Neural progenitor cell (in vitro differentiated cells): Measurements from ENCODE around the gene TAF4. TPM values are rescaled to one million over a fixed set of nuclear protein-coding genes. Genes with fewer than 3 reads are reported as not detected.

Source experiments
- DNase-seq: peaks from one replicate; pipeline ENCODE4 v3.0.0-alpha.2; 2016; ENCODE audit warnings: low spot score
- H2AFZ ChIP-seq: fragments of 200-600 bp; sonication (generic); replicated peaks from 2 replicates; pipeline ENCODE4 v1.6.1; 2016; ENCODE audit warnings: antibody characterized with exemption
- H3F3A ChIP-seq: fragments of 200-600 bp; sonication (generic); 2 replicates; pipeline ENCODE4 v1.6.1; 2016; ENCODE audit warnings: antibody characterized with exemption, low read depth
- H3K27ac ChIP-seq: fragments of 200-600 bp; sonication (generic); 2 replicates; pipeline ENCODE4 v1.5.1; 2016; ENCODE audit warnings: mild to moderate bottlenecking
- H3K27me3 ChIP-seq: fragments of 200-600 bp; sonication (generic); 2 replicates; pipeline ENCODE4 v1.6.1; 2016; ENCODE audit warnings: mild to moderate bottlenecking, moderate library complexity
- H3K36me3 ChIP-seq: fragments of 200-600 bp; sonication (generic); 2 replicates; pipeline ENCODE4 v1.5.1; 2016
- H3K4me1 ChIP-seq: fragments of 200-600 bp; sonication (generic); 2 replicates; pipeline ENCODE4 v1.6.1; 2016; ENCODE audit warnings: mixed run types
- H3K4me2 ChIP-seq: fragments of 200-600 bp; sonication (generic); 2 replicates; pipeline ENCODE4 v1.6.1; 2016
- H3K4me3 ChIP-seq: fragments of 200-600 bp; sonication (generic); 2 replicates; pipeline ENCODE4 v1.5.1; 2016
- H3K79me2 ChIP-seq: fragments of 200-600 bp; sonication (generic); 2 replicates; pipeline ENCODE4 v1.6.1; 2016; ENCODE audit warnings: low read depth
- H3K9ac ChIP-seq: fragments of 200-600 bp; sonication (generic); 2 replicates; pipeline ENCODE4 v1.6.1; 2016
- H3K9me3 ChIP-seq: fragments of 200-600 bp; sonication (generic); 2 replicates; pipeline ENCODE4 v1.5.1; 2016; ENCODE audit warnings: low read depth
- H4K20me1 ChIP-seq: fragments of 200-600 bp; sonication (generic); 2 replicates; pipeline ENCODE4 v1.6.1; 2016; ENCODE audit warnings: low read depth
- H3K27ac Mint-ChIP-seq: 3 replicates; pipeline ENCODE4 v1.8.0; 2021; ENCODE audit warnings: mixed read lengths
- H3K27me3 Mint-ChIP-seq: 2 replicates; pipeline ENCODE4 v1.8.0; 2022; ENCODE audit warnings: low read depth, mild to moderate bottlenecking, inconsistent platforms, moderate library complexity, mixed read lengths; ENCODE audit not compliant: insufficient read depth
- H3K36me3 Mint-ChIP-seq: 3 replicates; pipeline ENCODE4 v1.8.0; 2021; ENCODE audit warnings: mixed read lengths
- H3K4me1 Mint-ChIP-seq: 3 replicates; pipeline ENCODE4 v1.8.0; 2021; ENCODE audit warnings: mixed read lengths
- H3K4me3 Mint-ChIP-seq: 3 replicates; pipeline ENCODE4 v1.8.0; 2021; ENCODE audit warnings: mild to moderate bottlenecking, moderate library complexity, mixed read lengths
- H3K9me3 Mint-ChIP-seq: 3 replicates; pipeline ENCODE4 v1.8.0; 2020; ENCODE audit warnings: mixed read lengths
- EZH2 ChIP-seq: fragments of 200-600 bp; sonication (generic); IDR thresholded peaks from 2 replicates; pipeline ENCODE4 v1.6.1; 2017; ENCODE audit warnings: antibody characterized with exemption, mild to moderate bottlenecking, moderate library complexity
- EZH2phosphoT487 ChIP-seq: fragments of 200-600 bp; sonication (generic); IDR thresholded peaks from 2 replicates; pipeline ENCODE4 v1.6.1; 2017; ENCODE audit warnings: antibody characterized with exemption
- total RNA-seq: library from RNA; depleted of rRNA; stranded (reverse); fragments of >200 nt; gene quantifications from 2 replicates; pipeline ENCODE4 v1.2.3, GENCODE V29; 2015; ENCODE audit warnings: low replicate concordance
- TF ChIP-seq, protein P1 (sequence below): fragments of 200-600 bp; sonication (generic); IDR thresholded peaks from 2 replicates; pipeline ENCODE4 v1.5.1; 2017; ENCODE audit warnings: antibody characterized with exemption, mild to moderate bottlenecking

Gene TAF4
- total RNA-seq, 1 donor from 2014 or later, result 9.9 TPM

DNA sequence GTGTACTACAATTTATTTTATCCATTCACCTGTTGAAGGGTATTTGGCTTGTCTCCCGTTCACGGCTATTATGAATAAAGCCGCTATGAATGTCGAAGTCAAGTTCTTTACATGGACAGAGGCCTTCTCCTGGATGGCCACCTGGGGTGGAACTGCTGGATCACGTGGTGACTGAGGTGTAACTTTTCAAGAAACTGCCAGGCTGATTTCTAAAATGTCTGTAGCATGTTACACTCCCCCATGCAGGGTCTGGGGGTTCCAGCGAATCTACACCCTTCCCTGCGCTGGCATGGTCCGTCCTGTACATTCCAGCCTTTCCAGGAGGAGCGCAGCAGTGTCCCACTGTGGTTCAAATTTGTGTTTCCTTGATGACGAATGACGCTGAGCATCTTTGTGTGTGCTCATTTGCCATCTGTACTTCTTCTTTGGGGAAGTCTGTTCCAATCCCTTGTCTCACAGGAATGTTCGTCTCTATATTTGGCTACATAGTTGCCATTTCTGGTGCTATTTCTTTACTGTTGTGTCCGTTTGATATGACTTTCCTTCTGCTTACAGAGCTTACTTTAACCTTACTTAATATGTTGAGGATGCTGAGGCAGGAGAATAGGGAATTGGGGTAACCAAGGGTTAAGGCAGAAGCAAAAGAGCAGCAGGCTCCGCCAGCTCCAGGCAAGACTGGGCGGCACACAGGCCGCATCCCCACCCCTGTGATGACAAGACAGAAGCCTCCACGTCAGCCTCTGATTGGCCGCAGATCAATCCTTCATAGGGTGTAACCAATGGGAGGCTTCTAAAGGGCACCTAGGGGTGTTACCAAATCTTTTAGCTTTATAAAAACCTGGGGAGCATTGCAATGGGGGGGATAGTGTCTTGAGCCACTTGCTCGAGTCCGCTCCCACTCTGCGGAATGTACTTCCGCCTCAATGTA lies 106.6 kb downstream of the TAF4 start:
- peak; percentile 64 for DNase-seq
- no peak for TF ChIP-seq EZH2phosphoT487
- TF ChIP-seq, protein P1, sequence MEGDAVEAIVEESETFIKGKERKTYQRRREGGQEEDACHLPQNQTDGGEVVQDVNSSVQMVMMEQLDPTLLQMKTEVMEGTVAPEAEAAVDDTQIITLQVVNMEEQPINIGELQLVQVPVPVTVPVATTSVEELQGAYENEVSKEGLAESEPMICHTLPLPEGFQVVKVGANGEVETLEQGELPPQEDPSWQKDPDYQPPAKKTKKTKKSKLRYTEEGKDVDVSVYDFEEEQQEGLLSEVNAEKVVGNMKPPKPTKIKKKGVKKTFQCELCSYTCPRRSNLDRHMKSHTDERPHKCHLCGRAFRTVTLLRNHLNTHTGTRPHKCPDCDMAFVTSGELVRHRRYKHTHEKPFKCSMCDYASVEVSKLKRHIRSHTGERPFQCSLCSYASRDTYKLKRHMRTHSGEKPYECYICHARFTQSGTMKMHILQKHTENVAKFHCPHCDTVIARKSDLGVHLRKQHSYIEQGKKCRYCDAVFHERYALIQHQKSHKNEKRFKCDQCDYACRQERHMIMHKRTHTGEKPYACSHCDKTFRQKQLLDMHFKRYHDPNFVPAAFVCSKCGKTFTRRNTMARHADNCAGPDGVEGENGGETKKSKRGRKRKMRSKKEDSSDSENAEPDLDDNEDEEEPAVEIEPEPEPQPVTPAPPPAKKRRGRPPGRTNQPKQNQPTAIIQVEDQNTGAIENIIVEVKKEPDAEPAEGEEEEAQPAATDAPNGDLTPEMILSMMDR, result no peak
- no peak for TF ChIP-seq EZH2

GRCh38 chr20:61957961-61958715 lies 107.5 kb downstream of the TAF4 start:
- H3K4me1 Mint-ChIP-seq, result no peaks in the 10 kb centered on the region
- no peaks in the 10 kb centered on the region for H3K27me3 Mint-ChIP-seq
- no peak overlapping the region for H3K27ac Mint-ChIP-seq
- H3K9me3 Mint-ChIP-seq, result no peaks in the 10 kb centered on the region
- H3K79me2 ChIP-seq, result no peaks in the 10 kb centered on the region
- no peak overlapping the region for H3K9ac ChIP-seq
- peaks cover 7% of the 10 kb centered on the region for H3K4me1 ChIP-seq
- TF ChIP-seq EZH2, result no peak
- no peak for TF ChIP-seq EZH2phosphoT487
- TF ChIP-seq, protein P1, result no peak
- no peak overlapping the region for H3K4me3 ChIP-seq
- no peaks in the 10 kb centered on the region for H3K36me3 Mint-ChIP-seq
- no peak overlapping the region for H3K4me2 ChIP-seq
- H3K4me3 Mint-ChIP-seq, result no peak overlapping the region
- H3K9me3 ChIP-seq, result no peaks in the 10 kb centered on the region
- no peak overlapping the region for H2AFZ ChIP-seq
- no peak for DNase-seq
- H3K27ac ChIP-seq, result no peak overlapping the region
- peaks cover 4% of the 10 kb centered on the region for H4K20me1 ChIP-seq
- H3K27me3 ChIP-seq, result no peaks in the 10 kb centered on the region
- no peaks in the 10 kb centered on the region for H3K36me3 ChIP-seq
- H3F3A ChIP-seq, result no peaks in the 10 kb centered on the region

More for the DNA sequence above, 106.6 kb downstream of the TAF4 start:
- no peak overlapping the region for H3K27ac Mint-ChIP-seq
- H3K9me3 Mint-ChIP-seq, result no peaks in the 10 kb centered on the region
- Histone ChIP-seq H3K36me3 (no peaks in the 10 kb centered on the region), H3K9me3 (no peaks in the 10 kb centered on the region), H3F3A (no peaks in the 10 kb centered on the region), H3K79me2 (no peaks in the 10 kb centered on the region), H3K4me1 (peaks cover 7% of the 10 kb centered on the region), H4K20me1 (peaks cover 4% of the 10 kb centered on the region), H3K4me2 (no peak overlapping the region), H3K27ac (no peak overlapping the region), H3K27me3 (no peaks in the 10 kb centered on the region), H2AFZ (no peak overlapping the region), H3K4me3 (no peak overlapping the region), H3K9ac (no peak overlapping the region)
- no peak overlapping the region for H3K4me3 Mint-ChIP-seq
- no peaks in the 10 kb centered on the region for H3K27me3 Mint-ChIP-seq
- no peaks in the 10 kb centered on the region for H3K4me1 Mint-ChIP-seq
- no peaks in the 10 kb centered on the region for H3K36me3 Mint-ChIP-seq

- Mint-ChIP-seq H3K4me1 (peaks cover 8% of the 10 kb centered on the region), H3K36me3 (no peaks in the 10 kb centered on the region), H3K27ac (no peak overlapping the region), H3K4me3 (no peak overlapping the region), H3K9me3 (no peaks in the 10 kb centered on the region), H3K27me3 (no peaks in the 10 kb centered on the region)
- no peak overlapping the region for H2AFZ ChIP-seq
- H3K4me3 ChIP-seq, result no peak overlapping the region
- no peak overlapping the region for H3K4me2 ChIP-seq
- DNase-seq, result no peak
- TF ChIP-seq, protein P1, result no peak
- no peak for TF ChIP-seq EZH2phosphoT487
- TF ChIP-seq EZH2, result no peak
- no peaks in the 10 kb centered on the region for H3K27me3 ChIP-seq
- no peaks in the 10 kb centered on the region for H3K36me3 ChIP-seq
- peaks cover 14% of the 10 kb centered on the region for H4K20me1 ChIP-seq
- no peaks in the 10 kb centered on the region for H3K9me3 ChIP-seq
- H3K27ac ChIP-seq, result no peak overlapping the region
- no peaks in the 10 kb centered on the region for H3K79me2 ChIP-seq
- peaks cover 7% of the 10 kb centered on the region for H3K4me1 ChIP-seq
- H3F3A ChIP-seq, result no peaks in the 10 kb centered on the region
- no peak overlapping the region for H3K9ac ChIP-seq
These were observed 109.0 kb downstream of the TAF4 start for GRCh38 chr20:61956396-61957342.
